Measurements from ENCODE around the gene CSDE1. TPM values are rescaled to one million over a fixed set of nuclear protein-coding genes. Genes with fewer than 3 reads are reported as not detected.

Gene CSDE1
- polyA plus RNA-seq, 1 of the 3 experiments (the other 2 are of a cell fraction), result 151 TPM

GRCh38 chr1:114723457-114723856, 34.3 kb downstream of the CSDE1 start (continued):
- TF ChIP-seq SMC3 (IDR thresholded peaks at IDR 0.05; ENCODE audit: low read depth, low read length) (no peak), GABPA (IDR thresholded peaks at IDR 0.05; ENCODE audit: low read depth) (no peak), FOSL2 (IDR thresholded peaks at IDR 0.05; ENCODE audit: borderline replicate concordance, low read depth) (no peak)
- TF ChIP-seq, protein P1, sequence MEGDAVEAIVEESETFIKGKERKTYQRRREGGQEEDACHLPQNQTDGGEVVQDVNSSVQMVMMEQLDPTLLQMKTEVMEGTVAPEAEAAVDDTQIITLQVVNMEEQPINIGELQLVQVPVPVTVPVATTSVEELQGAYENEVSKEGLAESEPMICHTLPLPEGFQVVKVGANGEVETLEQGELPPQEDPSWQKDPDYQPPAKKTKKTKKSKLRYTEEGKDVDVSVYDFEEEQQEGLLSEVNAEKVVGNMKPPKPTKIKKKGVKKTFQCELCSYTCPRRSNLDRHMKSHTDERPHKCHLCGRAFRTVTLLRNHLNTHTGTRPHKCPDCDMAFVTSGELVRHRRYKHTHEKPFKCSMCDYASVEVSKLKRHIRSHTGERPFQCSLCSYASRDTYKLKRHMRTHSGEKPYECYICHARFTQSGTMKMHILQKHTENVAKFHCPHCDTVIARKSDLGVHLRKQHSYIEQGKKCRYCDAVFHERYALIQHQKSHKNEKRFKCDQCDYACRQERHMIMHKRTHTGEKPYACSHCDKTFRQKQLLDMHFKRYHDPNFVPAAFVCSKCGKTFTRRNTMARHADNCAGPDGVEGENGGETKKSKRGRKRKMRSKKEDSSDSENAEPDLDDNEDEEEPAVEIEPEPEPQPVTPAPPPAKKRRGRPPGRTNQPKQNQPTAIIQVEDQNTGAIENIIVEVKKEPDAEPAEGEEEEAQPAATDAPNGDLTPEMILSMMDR (IDR thresholded peaks at IDR 0.05), result no peak

GRCh38 chr1:114720492-114720891, 37.3 kb downstream of the CSDE1 start:
- 75% methylated on average over 4 of the region's 4 CpGs for WGBS (ENCODE audit: low lambda C conversion rate)
- Histone ChIP-seq H4K20me1 (ENCODE audit: insufficient read depth) (no peaks in the 10 kb centered on the region), H3K36me3 (replicated peaks in 1 of 2; ENCODE audit: control insufficient read depth in 1 of 2, insufficient read depth in 2 of 2, low read length in 1 of 2) (peaks cover 78 to 81% of the 10 kb centered on the region in 2 experiments), H2AFZ (ENCODE audit: low read depth) (no peak overlapping the region), H3K4me2 (no peak overlapping the region), H3K27me3 (ENCODE audit: insufficient read depth) (no peaks in the 10 kb centered on the region), H3K4me1 (ENCODE audit: control insufficient read depth in 1 of 2, insufficient read depth in 2 of 2, low read depth in 1 of 2, low read length in 1 of 2) (peaks cover 1 to 7% of the 10 kb centered on the region in 2 experiments; a peak in 3 of 4 replicates), H3K9me3 (no peaks in the 10 kb centered on the region), H3F3A (replicated peaks; ENCODE audit: insufficient read depth) (peaks cover 52% of the 10 kb centered on the region), H3K27ac (ENCODE audit: low read depth in 2 of 2, low read length in 1 of 2) (peak overlapping the region in 1 of 2 experiments; percentile 53; a peak in 1 of 4 replicates), H3K9ac (no peak overlapping the region), H3K79me2 (ENCODE audit: insufficient read depth) (peaks cover 18% of the 10 kb centered on the region), H3K9me2 (no peaks in the 10 kb centered on the region), H3K4me3 (ENCODE audit: low read depth in 2 of 2, low read length in 1 of 2) (no peak overlapping the region)
- CTCF ChIA-PET, result interaction anchor here (0.8 to 1.5 kb wide), 2 partner anchors 10 to 374 kb away, joined by 3 to 5 read pairs; no protein-coding TSS in a partner anchor
- DNase-seq, result no peak
- POLR2A ChIA-PET, result no interaction called here
- TF ChIP-seq JUND (IDR thresholded peaks at IDR 0.05), result no peak
- TF ChIP-seq NRF1 (IDR thresholded peaks at IDR 0.05; ENCODE audit: low read depth, low read length), result no peak
- TF ChIP-seq MEF2A (IDR thresholded peaks at IDR 0.05; ENCODE audit: borderline replicate concordance, low read depth), result no peak
- TF ChIP-seq FOXJ3 (CRISPR knock-in tag; IDR thresholded peaks at IDR 0.05), result no peak
- TF ChIP-seq TAF1 (IDR thresholded peaks at IDR 0.05; ENCODE audit: borderline replicate concordance, low read depth, low read length), result no peak
- TF ChIP-seq, protein P1 (IDR thresholded peaks at IDR 0.05), result no peak
- TF ChIP-seq, protein P2, sequence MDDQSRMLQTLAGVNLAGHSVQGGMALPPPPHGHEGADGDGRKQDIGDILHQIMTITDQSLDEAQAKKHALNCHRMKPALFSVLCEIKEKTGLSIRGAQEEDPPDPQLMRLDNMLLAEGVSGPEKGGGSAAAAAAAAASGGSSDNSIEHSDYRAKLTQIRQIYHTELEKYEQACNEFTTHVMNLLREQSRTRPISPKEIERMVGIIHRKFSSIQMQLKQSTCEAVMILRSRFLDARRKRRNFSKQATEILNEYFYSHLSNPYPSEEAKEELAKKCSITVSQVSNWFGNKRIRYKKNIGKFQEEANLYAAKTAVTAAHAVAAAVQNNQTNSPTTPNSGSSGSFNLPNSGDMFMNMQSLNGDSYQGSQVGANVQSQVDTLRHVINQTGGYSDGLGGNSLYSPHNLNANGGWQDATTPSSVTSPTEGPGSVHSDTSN (IDR thresholded peaks at IDR 0.05), result no peak
- no peak for TF ChIP-seq FOXM1 (IDR thresholded peaks at IDR 0.05; ENCODE audit: low read depth)
- TF ChIP-seq RAD21 (IDR thresholded peaks at IDR 0.05; ENCODE audit: low read length), result no peak
- no peak for TF ChIP-seq RXRA (IDR thresholded peaks at IDR 0.05; ENCODE audit: borderline replicate concordance, low read depth)

All from SK-N-SH (cell line).